Lower lobe of right lung (tissue), 2 donors: ENCODE data around the gene AMMECR1. TPM values are rescaled to one million over a fixed set of nuclear protein-coding genes. Genes with fewer than 3 reads are reported as not detected.

Experiments used
- ATAC-seq, 2 donors: fragments of 200-7000 bp; cut with Tn5 transposase; one replicate each; pipeline ENCODE4 v1.9.1; 2020 to 2022; ENCODE audit warnings: mild to moderate bottlenecking in 2 of 2, moderate library complexity in 2 of 2
- DNase-seq: peaks from one replicate; pipeline ENCODE4 v3.0.0-alpha.2; 2020
- H3K27ac ChIP-seq: fragments of 200-600 bp; one replicate; pipeline ENCODE4 v1.8.0; 2022
- H3K27me3 ChIP-seq: fragments of 200-600 bp; one replicate; pipeline ENCODE4 v1.8.0; 2022; ENCODE audit warnings: low read depth
- H3K36me3 ChIP-seq: fragments of 200-600 bp; one replicate; pipeline ENCODE4 v1.8.0; 2022; ENCODE audit warnings: mild to moderate bottlenecking
- H3K4me1 ChIP-seq: fragments of 200-600 bp; one replicate; pipeline ENCODE4 v1.8.0; 2022
- H3K4me3 ChIP-seq: fragments of 200-600 bp; one replicate; pipeline ENCODE4 v1.8.0; 2022; ENCODE audit warnings: mild to moderate bottlenecking
- H3K9me3 ChIP-seq: fragments of 200-600 bp; one replicate; pipeline ENCODE4 v1.8.0; 2022
- intact Hi-C: fragments of 100-400 bp; cut with DNase I; formaldehyde crosslinking; loops from one replicate; pipeline ENCODE4 v1.11.0; 2022
- total RNA-seq: library from RNA; stranded (reverse); fragmentation: NEBNext Ultra II Directional; extraction: Animal tissue kit (Norgen Biotek cat#: 25700); gene quantifications from one replicate; pipeline ENCODE4 v1.2.1, GENCODE V29; 2021
- TF ChIP-seq, protein P1 (sequence below): fragments of 200-600 bp; IDR thresholded peaks from one replicate; pipeline ENCODE4 v1.8.0; 2022; ENCODE audit warnings: antibody characterized with exemption, mild to moderate bottlenecking
- donor health status: DM: no; HTN: yes; CAD: no; lungs with severe emphysema.

AMMECR1 gene
- total RNA-seq, 1 donor from 2014 or later: 6.5 TPM

- no peak for DNase-seq
- no peaks in the 10 kb centered on the region for H3K4me1 ChIP-seq
- H3K27ac ChIP-seq: no peak overlapping the region
- peak in 1 of 2 donors; percentile 42 for ATAC-seq
- H3K27me3 ChIP-seq: no peaks in the 10 kb centered on the region
- TF ChIP-seq, protein P1, sequence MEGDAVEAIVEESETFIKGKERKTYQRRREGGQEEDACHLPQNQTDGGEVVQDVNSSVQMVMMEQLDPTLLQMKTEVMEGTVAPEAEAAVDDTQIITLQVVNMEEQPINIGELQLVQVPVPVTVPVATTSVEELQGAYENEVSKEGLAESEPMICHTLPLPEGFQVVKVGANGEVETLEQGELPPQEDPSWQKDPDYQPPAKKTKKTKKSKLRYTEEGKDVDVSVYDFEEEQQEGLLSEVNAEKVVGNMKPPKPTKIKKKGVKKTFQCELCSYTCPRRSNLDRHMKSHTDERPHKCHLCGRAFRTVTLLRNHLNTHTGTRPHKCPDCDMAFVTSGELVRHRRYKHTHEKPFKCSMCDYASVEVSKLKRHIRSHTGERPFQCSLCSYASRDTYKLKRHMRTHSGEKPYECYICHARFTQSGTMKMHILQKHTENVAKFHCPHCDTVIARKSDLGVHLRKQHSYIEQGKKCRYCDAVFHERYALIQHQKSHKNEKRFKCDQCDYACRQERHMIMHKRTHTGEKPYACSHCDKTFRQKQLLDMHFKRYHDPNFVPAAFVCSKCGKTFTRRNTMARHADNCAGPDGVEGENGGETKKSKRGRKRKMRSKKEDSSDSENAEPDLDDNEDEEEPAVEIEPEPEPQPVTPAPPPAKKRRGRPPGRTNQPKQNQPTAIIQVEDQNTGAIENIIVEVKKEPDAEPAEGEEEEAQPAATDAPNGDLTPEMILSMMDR: no peak
- no peaks in the 10 kb centered on the region for H3K36me3 ChIP-seq
- intact Hi-C loops: no loop called here
- no peak overlapping the region for H3K4me3 ChIP-seq
- H3K9me3 ChIP-seq: no peaks in the 10 kb centered on the region
Measured at GRCh38 chrX:110216027-110216426, 101.9 kb downstream of the AMMECR1 start.

DNA sequence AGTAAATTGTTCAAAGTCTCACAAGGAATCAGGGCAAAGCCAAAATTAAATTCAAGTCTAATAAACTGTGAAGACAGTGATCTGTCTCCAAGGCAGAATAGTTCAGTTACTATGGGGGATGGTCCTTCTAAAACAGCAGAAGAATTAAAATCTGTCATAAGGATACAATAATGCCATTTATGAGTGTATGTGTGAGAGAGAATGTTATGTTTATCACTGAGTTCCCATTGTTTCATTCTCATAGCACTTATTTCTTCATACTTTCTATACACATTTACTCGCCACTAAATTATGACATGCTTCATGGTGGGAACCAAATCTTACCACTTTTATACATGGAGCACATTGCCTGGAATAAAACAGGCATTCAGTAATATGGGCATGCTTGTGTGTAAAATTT lies 102.5 kb downstream of the AMMECR1 start:
- Histone ChIP-seq H3K9me3 (no peaks in the 10 kb centered on the region), H3K27ac (no peak overlapping the region), H3K27me3 (no peaks in the 10 kb centered on the region), H3K4me1 (no peaks in the 10 kb centered on the region), H3K4me3 (no peak overlapping the region), H3K36me3 (no peaks in the 10 kb centered on the region)
- intact Hi-C loops: no loop called here
- no peak for DNase-seq
- TF ChIP-seq, protein P1: no peak
- no peak for ATAC-seq

GRCh38 chrX:110214684-110215083 lies 103.2 kb downstream of the AMMECR1 start:
- H3K9me3 ChIP-seq: no peaks in the 10 kb centered on the region
- H3K36me3 ChIP-seq: no peaks in the 10 kb centered on the region
- no peaks in the 10 kb centered on the region for H3K27me3 ChIP-seq
- intact Hi-C loops: no loop called here
- H3K4me3 ChIP-seq: no peak overlapping the region
- H3K27ac ChIP-seq: no peak overlapping the region
- TF ChIP-seq, protein P1: no peak
- ATAC-seq: no peak
- no peaks in the 10 kb centered on the region for H3K4me1 ChIP-seq
- DNase-seq: no peak

- no peak for ATAC-seq
- intact Hi-C loops: no loop called here
- TF ChIP-seq, protein P1: no peak
Measured at GRCh38 chrX:110213183-110213582, 104.7 kb downstream of the AMMECR1 start.

DNA sequence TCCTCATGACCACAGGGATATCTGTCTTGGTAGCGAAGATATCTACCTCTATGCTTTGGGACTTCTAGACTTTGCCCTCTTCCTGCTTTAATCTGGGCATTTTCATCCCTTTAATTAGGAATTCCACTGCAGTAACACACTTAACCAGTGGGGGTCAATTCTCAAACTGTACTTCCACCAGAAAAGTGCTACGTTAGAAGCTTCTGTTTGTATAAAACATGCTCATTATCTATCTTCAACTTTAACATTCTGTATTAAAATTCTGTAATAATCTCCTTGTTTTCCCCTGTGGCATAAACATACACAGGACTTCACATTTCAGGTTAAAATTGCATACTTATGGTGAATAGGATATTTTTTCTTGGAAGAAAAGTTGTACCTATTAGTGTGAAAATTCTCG lies 105.6 kb downstream of the AMMECR1 start:
- no peaks in the 10 kb centered on the region for H3K27me3 ChIP-seq
- no peak overlapping the region for H3K4me3 ChIP-seq
- H3K36me3 ChIP-seq: no peaks in the 10 kb centered on the region
- no peaks in the 10 kb centered on the region for H3K4me1 ChIP-seq
- ATAC-seq (no peak), DNase-seq (no peak)
- no peak overlapping the region for H3K27ac ChIP-seq
- TF ChIP-seq, protein P1: no peak
- H3K9me3 ChIP-seq: no peaks in the 10 kb centered on the region
- intact Hi-C loops: no loop called here

More at GRCh38 chrX:110213183-110213582, 104.7 kb downstream of the AMMECR1 start:
- Histone ChIP-seq H3K4me1 (no peaks in the 10 kb centered on the region), H3K27me3 (no peaks in the 10 kb centered on the region), H3K9me3 (no peaks in the 10 kb centered on the region), H3K36me3 (no peaks in the 10 kb centered on the region), H3K27ac (no peak overlapping the region), H3K4me3 (no peak overlapping the region)
- no peak for DNase-seq

DNA sequence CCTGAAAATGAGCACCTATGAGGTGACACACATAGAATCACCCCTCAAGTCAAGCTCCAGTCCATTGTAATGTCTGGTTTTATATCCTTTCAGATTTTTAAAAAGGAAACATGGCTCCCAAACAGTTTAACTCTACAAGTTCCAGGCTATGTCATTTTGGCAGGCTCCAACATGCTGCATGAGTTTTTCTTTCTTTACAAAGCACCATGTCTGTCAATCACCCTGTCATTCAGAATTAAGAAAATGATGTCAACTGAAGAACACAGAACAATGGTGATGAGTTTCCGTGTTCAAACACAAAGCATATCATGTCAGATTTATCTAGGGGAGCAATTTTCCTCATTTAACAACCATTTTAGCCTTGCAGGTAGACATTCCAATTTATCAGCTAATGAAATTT lies 106.5 kb downstream of the AMMECR1 start:
- Histone ChIP-seq H3K4me1 (no peaks in the 10 kb centered on the region), H3K27me3 (no peaks in the 10 kb centered on the region), H3K36me3 (no peaks in the 10 kb centered on the region), H3K9me3 (no peaks in the 10 kb centered on the region), H3K4me3 (no peak overlapping the region), H3K27ac (no peak overlapping the region)
- intact Hi-C loops: no loop called here
- TF ChIP-seq, protein P1: no peak
- ATAC-seq (no peak), DNase-seq (no peak)
